Immature natural killer cell (primary cell): ENCODE results near the gene RIGI. TPM values are rescaled to one million over a fixed set of nuclear protein-coding genes. Genes with fewer than 3 reads are reported as not detected.

Experiments used
- polyA plus RNA-seq, 3 donors: library from polyadenylated mRNA; unstranded; fragments of 300-500 nt; fragmentation: Illumina TruSeq; gene quantifications; one replicate each; pipeline ENCODE4 v1.2.3, GENCODE V29; 2021

Gene RIGI
- polyA plus RNA-seq, 3 donors from 2014 or later = 14.3 to 20.9 (median 14.9) TPM

Other genes starting within 250 kb of the RIGI start
- 10 to 100 TPM in 2 of 3 donors, 1 to 10 TPM in 1; 6.2 to 16.3 (median 11.8) TPM for gene ACO1, start 141.6 kb downstream of the RIGI start, polyA plus RNA-seq
- 100 to 1,000 TPM in 1 of 3 donors, 10 to 100 TPM in 2; 37.2 to 122 (median 72.6) TPM for gene SMIM27, start 26.1 kb upstream of the RIGI start, polyA plus RNA-seq
- 10 to 100 TPM; 13.9 to 28.4 (median 22.4) TPM for gene TOPORS, start 26.4 kb upstream of the RIGI start, polyA plus RNA-seq
- gene NDUFB6, start 47.0 kb upstream of the RIGI start, polyA plus RNA-seq = 100 to 1,000 TPM in 1 of 3 donors, 10 to 100 TPM in 2; 80.8 to 110 (median 84.9) TPM
- gene TAF1L, start 109.5 kb upstream of the RIGI start, polyA plus RNA-seq = not detected